ENCODE results near the gene EPHB3.

- TF ChIP-seq POLR2A (IDR thresholded peaks at IDR 0.05) = no peak
- no peak for TF ChIP-seq CTCF (IDR thresholded peaks at IDR 0.05)
- no peak for TF ChIP-seq POLR2AphosphoS5 (IDR thresholded peaks at IDR 0.05; ENCODE audit: insufficient read depth in 1 of 2, low read depth in 1 of 2)
Measured at GRCh38 chr3:184551103-184551502, 10.5 kb upstream of the EPHB3 start.
